Urinary bladder (tissue), 4 donors: ENCODE results near the gene NFILZ. TPM values are rescaled to one million over a fixed set of nuclear protein-coding genes. Genes with fewer than 3 reads are reported as not detected.

Experiments
- DNase-seq: peaks from one replicate; pipeline ENCODE4 v3.0.0-alpha.2; 2015; ENCODE audit errors: extremely low spot score
- H3K27ac ChIP-seq: one replicate; pipeline ENCODE4 v1.5.1; 2013; ENCODE audit warnings: low read depth, mild to moderate bottlenecking, moderate library complexity
- H3K36me3 ChIP-seq: one replicate; pipeline ENCODE4 v1.6.1; 2013; ENCODE audit warnings: mild to moderate bottlenecking, moderate library complexity; ENCODE audit not compliant: insufficient read depth
- H3K4me1 ChIP-seq: one replicate; pipeline ENCODE4 v1.6.1; 2013; ENCODE audit warnings: mild to moderate bottlenecking, moderate library complexity; ENCODE audit not compliant: insufficient read depth
- H3K4me3 ChIP-seq: one replicate; pipeline ENCODE4 v1.5.1; 2013; ENCODE audit warnings: low read depth, low read length
- WGBS: extraction: QIAGEN DNeasy Blood & Tissue Kit; methylation state at CpG from one replicate; pipeline ENCODE4 v1.1.7; 2013; 5-methylcytosine and 5-hydroxymethylcytosine counted together
- polyA plus RNA-seq: library from polyadenylated mRNA; stranded (reverse); fragments of 200-250 nt; gene quantifications from one replicate; pipeline ENCODE4 v1.2.3, GENCODE V29; 2013
- total RNA-seq: library from RNA; depleted of rRNA; stranded (reverse); fragments of >200 nt; gene quantifications from one replicate; pipeline ENCODE4 v1.2.3, GENCODE V29; 2014
- donor health status: healthy with polysubstance abuse.
- donor health status: healthy.

The NFILZ gene
- total and polyA plus RNA-seq, 2 donors: not detected

DNA sequence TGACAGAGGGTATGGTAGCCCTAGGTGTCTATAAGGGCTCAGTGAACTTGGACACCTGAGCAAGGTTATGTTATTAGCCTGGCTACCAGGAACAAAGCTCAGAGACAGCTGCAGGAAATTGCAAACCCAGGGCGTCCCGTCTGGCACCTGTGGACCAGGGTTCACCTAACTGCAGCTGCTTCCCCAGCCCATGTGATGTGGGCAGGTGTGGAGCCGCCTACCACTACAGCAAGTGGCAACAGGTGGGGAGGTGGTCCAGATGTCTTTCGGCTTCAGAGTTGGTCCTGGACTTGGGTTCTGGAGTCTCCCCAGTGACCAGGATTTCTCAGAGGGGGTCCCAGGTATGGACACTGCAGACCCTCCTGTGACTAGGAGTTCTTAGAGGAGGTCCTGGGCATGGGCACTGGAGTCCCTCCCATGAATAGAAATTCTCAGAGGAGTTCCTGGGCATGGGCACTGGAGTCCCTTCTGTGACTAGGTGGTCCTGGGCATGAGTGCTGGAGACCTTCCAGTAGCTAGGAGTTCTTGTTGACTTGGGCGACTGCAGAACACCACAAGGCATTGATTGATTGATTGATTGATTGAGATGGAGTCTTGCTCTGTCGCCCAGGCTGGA is 43.0 kb downstream of the NFILZ start:
- H3K27ac ChIP-seq: no peak overlapping the region
- H3K4me1 ChIP-seq: no peaks in the 10 kb centered on the region
- 71% methylated on average over 6 of the region's 6 CpGs for WGBS
- DNase-seq: no peak
- no peak overlapping the region for H3K4me3 ChIP-seq
- H3K36me3 ChIP-seq: no peaks in the 10 kb centered on the region

DNA sequence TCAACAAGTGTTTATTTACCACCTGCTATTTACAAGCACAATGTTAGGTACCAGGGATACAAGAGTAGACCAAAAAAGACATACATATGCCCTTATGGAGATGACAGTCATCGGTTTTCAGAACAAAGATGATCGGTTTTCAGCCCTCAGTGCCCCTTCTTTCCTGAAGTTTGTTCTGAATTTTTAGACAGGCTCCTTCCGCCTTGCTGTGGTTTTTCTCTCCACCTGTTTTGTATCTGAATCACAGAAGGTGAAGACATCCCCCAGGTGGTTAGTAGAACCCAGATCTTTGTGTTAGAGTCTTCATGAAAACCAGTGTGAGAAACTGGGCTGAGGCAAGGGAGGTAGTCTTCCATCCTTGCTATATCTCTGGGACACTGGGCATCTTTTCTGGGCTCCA is 44.6 kb downstream of the NFILZ start:
- 79% methylated on average over 3 of the region's 3 CpGs for WGBS
- H3K36me3 ChIP-seq: no peaks in the 10 kb centered on the region
- no peak for DNase-seq
- no peak overlapping the region for H3K4me3 ChIP-seq
- H3K27ac ChIP-seq: no peak overlapping the region
- no peaks in the 10 kb centered on the region for H3K4me1 ChIP-seq

DNA sequence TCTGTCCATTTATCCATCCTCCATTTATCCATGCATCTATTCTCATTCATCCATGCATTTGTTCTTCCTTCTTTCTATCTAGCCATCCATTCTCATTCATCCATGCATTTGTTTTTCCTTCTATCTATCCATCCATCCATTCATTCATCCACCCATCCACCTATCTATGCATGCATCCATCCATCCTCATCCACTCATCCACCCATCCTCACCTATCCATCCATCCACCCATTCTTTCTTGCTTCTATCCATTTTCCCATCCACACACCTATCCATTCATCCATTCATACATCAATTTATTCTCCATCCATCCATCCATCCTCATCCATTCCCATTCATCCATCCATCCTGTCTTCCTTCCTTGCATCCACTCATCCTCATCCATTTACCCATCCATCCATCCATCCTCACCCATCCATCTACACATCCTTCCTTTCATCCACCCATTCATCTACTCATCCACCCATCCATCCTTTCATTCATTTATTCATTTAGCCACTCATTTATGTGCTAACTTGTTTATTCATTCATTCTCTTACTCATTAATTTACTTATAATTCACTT is 47.9 kb downstream of the NFILZ start:
- no peak overlapping the region for H3K4me3 ChIP-seq
- DNase-seq: no peak

More for the DNA sequence above, 47.9 kb downstream of the NFILZ start:
- Histone ChIP-seq H3K27ac (no peak overlapping the region), H3K4me1 (no peaks in the 10 kb centered on the region), H3K36me3 (no peaks in the 10 kb centered on the region)

Other genes starting within 250 kb of the NFILZ start
- gene RAB11B, start 240.3 kb upstream of the NFILZ start, total RNA-seq: 63.9 TPM
- gene RAB11B, start 240.3 kb upstream of the NFILZ start, polyA plus RNA-seq: 131 TPM
- gene MARCHF2, start 217.3 kb upstream of the NFILZ start, total RNA-seq: 38.8 TPM
- 98.2 TPM for gene MARCHF2, start 217.3 kb upstream of the NFILZ start, polyA plus RNA-seq
- 63.7 TPM for gene HNRNPM, start 185.7 kb upstream of the NFILZ start, total RNA-seq
- gene HNRNPM, start 185.7 kb upstream of the NFILZ start, polyA plus RNA-seq: 173 TPM
- gene PRAM1, start 128.0 kb upstream of the NFILZ start, total RNA-seq: 0.58 TPM
- 0.85 TPM for gene PRAM1, start 128.0 kb upstream of the NFILZ start, polyA plus RNA-seq
- 4.6 TPM for gene ZNF414, start 116.5 kb upstream of the NFILZ start, total RNA-seq
- 40.1 TPM for gene ZNF414, start 116.5 kb upstream of the NFILZ start, polyA plus RNA-seq
- 7.5 TPM for gene MYO1F, start 53.2 kb upstream of the NFILZ start, total RNA-seq
- gene MYO1F, start 53.2 kb upstream of the NFILZ start, polyA plus RNA-seq: 7.7 TPM
- 44.3 TPM for gene ADAMTS10, start 19.9 kb upstream of the NFILZ start, total RNA-seq
- 26.4 TPM for gene ADAMTS10, start 19.9 kb upstream of the NFILZ start, polyA plus RNA-seq
- not detected for gene ACTL9, start 68.2 kb downstream of the NFILZ start, total RNA-seq
- not detected for gene ACTL9, start 68.2 kb downstream of the NFILZ start, polyA plus RNA-seq
- gene OR2Z1, start 91.0 kb downstream of the NFILZ start, total RNA-seq: not detected
- not detected for gene OR2Z1, start 91.0 kb downstream of the NFILZ start, polyA plus RNA-seq
- gene ZNF558, start 201.7 kb downstream of the NFILZ start, total RNA-seq: 36.0 TPM
- gene ZNF558, start 201.7 kb downstream of the NFILZ start, polyA plus RNA-seq: 24.9 TPM
- not detected for gene MBD3L1, start 201.7 kb downstream of the NFILZ start, total RNA-seq
- gene MBD3L1, start 201.7 kb downstream of the NFILZ start, polyA plus RNA-seq: not detected